Hematopoietic multipotent progenitor cell (in vitro differentiated cells): ENCODE data around the gene ATP13A2. TPM values are rescaled to one million over a fixed set of nuclear protein-coding genes. Genes with fewer than 3 reads are reported as not detected.

ENCODE experiments used
- DNase-seq, 3 donors: peaks; one replicate each; pipeline ENCODE4 v3.0.0-alpha.2; 2011 to 2015; ENCODE audit warnings: low read depth in 2 of 3, low spot score in 2 of 3
- total RNA-seq: library from RNA; depleted of rRNA; stranded (reverse); fragments of >200 nt; gene quantifications from one replicate; pipeline ENCODE4 v1.2.3, GENCODE V29; 2012

The ATP13A2 gene
- total RNA-seq, 1 donor = 63.3 TPM

GRCh38 chr1:17030206-17030605, 18.5 kb upstream of the ATP13A2 start:
- DNase-seq = no peak

DNA sequence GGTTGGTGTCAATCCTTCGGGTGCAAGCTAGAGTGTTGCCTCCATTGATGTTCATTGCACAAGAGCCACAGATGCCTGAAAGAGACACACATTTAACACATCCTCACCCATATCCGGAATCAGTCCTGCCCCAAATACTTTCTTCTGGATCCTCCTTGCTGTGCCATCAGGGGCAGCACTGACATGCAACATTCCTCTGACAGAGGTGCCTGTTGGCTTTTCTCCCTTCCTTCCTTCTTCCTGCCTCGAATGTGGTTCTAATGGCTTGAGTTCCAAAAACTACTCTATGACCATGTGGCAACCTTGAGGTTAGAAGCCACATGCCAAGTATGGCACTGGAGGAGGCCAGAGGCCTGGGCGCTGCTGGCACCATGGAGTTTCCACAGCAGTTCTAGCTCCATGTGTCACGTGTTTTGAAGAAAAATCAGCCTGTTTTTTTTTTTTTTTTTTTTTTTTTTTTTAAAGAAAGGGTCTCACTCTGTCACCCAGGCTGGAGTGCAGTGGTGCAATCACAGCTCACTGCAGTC, 17.0 kb upstream of the ATP13A2 start:
- no peak for DNase-seq

DNA sequence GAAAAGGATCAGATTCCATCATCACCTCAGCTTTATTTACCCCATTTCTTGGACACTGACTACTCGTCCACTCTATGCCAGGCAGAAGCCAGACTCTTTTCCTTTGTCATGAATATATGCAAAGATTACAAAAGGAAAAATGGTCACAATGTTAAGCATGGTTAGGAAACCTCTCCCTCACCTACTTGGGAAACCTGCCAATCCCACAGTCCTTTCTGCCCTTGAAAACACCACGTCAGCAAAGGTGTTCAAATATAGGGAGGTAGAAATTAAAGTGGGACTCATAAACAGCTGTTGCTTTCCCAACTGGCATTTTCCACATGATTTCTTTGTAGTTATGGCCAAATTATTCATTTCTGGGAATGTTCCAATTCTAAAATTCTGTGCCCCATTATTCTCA, 16.2 kb upstream of the ATP13A2 start:
- DNase-seq = no peak

GRCh38 chr1:17027403-17027802, 15.7 kb upstream of the ATP13A2 start:
- no peak for DNase-seq

GRCh38 chr1:17024721-17025120, 13.0 kb upstream of the ATP13A2 start:
- DNase-seq = no peak

DNA sequence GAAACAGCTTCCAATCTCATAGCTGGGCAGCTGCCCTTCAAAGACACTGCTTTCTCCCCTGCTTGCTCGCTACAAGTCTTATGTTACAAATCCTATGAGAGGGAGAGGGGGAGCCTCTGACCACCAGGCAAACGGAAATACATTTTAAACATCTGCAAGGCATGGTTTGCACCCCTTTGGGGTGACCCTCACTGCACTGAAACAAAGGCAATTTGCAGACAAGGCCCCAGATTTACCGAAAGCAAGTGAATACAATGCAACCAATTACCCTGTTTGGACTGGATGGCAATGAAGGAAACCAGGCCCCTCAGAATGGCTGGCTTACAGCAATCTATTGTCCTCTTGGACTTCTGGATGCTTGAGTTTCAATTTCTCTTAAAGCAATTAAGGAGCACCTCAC, 11.8 kb upstream of the ATP13A2 start:
- no peak for DNase-seq

DNA sequence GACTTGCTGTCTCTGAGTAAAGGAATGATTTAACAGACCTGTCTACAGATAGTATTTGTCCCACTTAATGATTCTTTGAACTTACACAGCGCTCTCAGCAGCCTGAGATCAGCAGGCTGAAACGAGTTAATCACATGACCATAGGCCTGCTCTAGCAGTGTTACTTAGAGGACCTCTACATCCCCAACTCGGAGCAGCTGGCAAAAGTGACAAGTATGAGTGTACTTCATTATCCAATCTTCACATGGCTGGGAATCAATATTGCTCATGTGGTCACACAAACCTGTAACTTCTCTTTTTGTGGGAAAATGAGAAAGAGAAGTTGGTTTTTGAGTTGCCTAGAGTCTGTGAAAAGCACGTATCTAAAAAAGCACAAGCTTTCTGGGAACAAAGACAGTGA, 11.4 kb upstream of the ATP13A2 start:
- DNase-seq = peak in 1 of 3 donors; percentile 37

DNA sequence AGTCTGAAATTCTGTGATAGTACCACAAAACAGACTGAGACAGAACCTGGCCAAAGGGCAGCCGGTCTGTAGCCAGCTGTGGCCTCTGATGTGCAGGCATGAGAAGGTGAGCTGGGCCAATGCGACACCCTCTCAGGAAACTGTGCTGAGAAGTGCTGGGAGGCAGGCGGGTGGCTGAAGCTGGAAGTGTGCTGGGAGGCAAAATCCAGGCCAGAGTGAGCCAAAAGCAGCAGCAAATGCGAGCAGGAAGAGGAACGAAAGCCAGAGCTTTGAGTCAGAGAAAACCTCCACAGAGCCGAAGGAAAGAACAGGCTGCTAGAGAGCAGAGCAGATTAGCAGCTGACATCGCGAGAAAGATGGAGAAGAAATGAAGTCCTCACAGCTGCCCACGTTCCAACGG, 10.2 kb upstream of the ATP13A2 start:
- DNase-seq = no peak

- DNase-seq = no peak
These were observed 8.8 kb upstream of the ATP13A2 start for GRCh38 chr1:17020502-17020901.

GRCh38 chr1:17018849-17019248, 7.1 kb upstream of the ATP13A2 start:
- no peak for DNase-seq

DNA sequence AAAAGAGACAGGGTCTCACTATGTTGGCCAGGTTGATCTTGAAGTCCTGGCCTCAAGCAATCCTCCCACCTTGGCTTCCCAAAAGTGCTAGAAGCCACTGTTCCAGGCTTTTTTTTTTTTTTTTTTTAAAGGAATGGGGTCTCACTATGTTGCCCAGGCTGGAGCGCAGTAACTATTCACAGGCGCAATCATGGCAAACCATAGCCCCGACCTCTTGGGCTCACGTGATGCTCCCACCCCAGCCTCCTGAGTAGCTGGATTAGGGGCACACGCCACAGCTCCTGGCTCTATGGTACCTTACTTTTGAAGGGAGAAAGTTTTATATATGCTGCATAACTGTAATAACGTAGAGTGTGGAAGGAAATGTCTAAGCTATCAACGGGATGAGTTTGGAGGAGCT, 5.7 kb upstream of the ATP13A2 start:
- DNase-seq = no peak

DNA sequence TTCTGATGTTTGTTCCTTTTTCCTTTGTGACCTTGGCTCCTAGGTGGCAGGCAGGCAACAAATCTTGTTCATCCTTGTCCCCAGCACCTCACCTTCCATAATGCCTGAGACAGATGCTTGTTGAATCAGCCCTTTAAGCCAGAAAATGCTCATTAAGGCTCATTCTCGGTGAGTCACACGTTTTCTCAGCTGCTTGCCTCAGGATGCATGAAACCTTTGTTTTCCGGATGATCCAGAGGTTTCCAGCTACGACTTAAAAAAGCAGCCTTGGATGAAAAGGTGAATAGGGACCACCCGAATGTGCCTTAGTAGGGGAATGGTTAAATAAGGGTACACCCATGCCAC, 4.6 kb upstream of the ATP13A2 start:
- DNase-seq = no peak

GRCh38 chr1:17014671-17015567, 3.2 kb upstream of the ATP13A2 start:
- no peak for DNase-seq

DNA sequence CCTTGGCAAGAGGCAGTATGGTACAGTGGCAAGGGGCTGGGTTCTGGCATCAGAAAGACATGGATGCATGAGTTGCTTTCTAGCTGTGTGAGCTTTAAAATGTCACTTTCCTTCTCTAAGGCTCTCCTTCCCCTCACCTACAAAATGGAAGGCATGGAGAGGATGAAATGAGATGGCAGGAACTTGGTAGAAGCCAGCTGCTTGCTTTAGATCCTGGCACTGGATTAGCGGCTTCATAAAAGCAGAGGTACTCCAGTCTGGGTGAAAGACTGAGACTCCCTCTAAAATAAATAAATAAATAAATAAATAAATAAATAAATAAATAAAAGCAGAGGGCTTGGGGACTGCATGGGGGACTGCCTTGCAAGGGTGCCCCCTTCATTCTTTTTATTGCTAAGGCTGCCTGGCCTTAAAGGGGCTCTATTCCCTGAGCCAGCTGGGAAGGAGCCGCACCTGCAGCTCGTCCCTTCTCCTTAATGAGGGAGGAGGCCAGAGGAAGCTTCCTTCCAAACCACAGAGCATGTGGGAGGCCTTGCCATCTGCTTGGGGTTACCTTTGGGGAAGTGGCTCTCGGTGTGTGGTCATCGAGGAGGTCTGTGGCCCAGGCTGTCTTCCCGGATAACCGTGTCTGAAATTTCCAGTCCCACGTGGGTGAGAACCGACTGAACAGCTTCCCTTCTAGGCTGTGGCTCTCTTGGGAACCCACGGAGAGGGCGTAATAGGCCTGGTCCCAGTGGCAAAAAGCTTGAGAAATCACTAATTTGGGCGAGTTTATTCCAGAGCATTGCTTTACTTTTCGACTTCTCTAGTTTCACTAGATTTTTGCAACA, 2.0 kb upstream of the ATP13A2 start:
- DNase-seq = peak in 2 of 3 donors; percentile 73 to 88

GRCh38 chr1:17012775-17013490, 1.2 kb upstream of the ATP13A2 start:
- no peak for DNase-seq

- no peak for DNase-seq
These were observed 663 bp downstream of the ATP13A2 start for GRCh38 chr1:17011092-17011438.

DNA sequence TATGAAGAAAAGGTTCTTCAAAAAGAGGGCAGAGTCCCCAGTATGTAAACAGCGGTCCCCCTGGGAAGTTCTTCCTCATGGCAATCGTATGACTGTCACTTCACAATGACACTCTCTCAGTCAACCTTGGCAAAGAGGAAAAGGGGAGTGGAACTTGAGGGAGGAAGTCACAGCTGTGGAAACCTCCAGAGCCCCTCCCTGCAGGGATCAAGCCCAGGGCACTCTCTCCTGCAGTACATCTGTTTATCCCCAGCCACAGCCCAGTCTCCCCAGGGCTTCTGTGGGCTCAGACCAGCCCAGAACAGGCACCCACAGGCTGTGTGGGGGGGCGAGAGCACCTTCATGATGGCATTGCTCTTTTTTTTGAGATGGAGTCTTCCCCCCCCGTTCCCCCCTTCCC, 2.0 kb downstream of the ATP13A2 start:
- no peak for DNase-seq

- DNase-seq = no peak
These were observed 3.4 kb downstream of the ATP13A2 start for GRCh38 chr1:17008208-17008855.

- no peak for DNase-seq
These were observed 4.6 kb downstream of the ATP13A2 start for GRCh38 chr1:17007121-17007520.

DNA sequence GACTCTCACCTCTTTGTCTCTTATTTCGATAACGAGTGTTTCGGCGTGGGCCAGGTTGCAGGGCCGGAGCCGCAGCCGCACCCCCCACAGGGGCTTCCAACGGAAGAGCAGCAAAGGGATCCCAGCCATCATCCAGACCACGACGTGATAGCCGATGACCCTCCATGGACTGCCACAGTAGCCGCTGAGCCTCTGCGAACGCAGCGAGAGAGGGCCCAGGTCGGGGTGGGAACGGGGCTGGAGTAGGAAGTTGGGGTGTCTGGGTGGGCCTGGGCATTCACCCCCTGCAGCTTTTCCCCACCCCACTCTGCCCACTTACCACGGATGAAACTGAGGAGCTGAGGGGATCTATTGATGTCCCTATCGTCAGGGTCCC, 6.4 kb downstream of the ATP13A2 start:
- no peak for DNase-seq
